GM10266 (cell line): ENCODE data around the gene UBASH3A.

ENCODE experiments used
- DNase-seq: peaks from one replicate; pipeline ENCODE4 v3.0.0; 2012; ENCODE audit errors: extremely low spot score
- TF ChIP-seq, protein P1 (sequence below): IDR thresholded peaks from 2 replicates; pipeline ENCODE4 v1.5.1; 2012; ENCODE audit warnings: mild to moderate bottlenecking, low read depth; ENCODE audit not compliant: control insufficient read depth, insufficient read depth; ENCODE audit errors: missing control alignments

UBASH3A gene

DNA sequence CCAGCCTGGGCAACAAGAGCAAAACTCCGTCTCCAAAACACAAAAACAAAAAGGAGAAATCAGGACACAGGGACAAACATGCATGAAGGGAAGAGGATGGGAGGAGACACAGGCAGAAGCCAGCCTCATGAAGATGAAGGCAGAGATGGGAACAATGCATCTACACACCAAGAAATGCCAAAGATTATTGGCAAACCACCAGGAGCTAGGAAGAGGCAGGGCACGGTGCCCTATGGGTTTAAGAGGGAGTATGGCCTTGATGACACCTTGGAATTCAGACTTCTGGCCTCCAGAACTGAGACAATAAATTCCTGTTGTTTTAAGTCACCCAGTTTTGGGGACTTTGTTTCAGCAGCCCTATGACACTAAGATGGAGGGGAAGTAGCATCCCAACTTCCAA lies 13.0 kb upstream of the UBASH3A start:
- TF ChIP-seq, protein P1, sequence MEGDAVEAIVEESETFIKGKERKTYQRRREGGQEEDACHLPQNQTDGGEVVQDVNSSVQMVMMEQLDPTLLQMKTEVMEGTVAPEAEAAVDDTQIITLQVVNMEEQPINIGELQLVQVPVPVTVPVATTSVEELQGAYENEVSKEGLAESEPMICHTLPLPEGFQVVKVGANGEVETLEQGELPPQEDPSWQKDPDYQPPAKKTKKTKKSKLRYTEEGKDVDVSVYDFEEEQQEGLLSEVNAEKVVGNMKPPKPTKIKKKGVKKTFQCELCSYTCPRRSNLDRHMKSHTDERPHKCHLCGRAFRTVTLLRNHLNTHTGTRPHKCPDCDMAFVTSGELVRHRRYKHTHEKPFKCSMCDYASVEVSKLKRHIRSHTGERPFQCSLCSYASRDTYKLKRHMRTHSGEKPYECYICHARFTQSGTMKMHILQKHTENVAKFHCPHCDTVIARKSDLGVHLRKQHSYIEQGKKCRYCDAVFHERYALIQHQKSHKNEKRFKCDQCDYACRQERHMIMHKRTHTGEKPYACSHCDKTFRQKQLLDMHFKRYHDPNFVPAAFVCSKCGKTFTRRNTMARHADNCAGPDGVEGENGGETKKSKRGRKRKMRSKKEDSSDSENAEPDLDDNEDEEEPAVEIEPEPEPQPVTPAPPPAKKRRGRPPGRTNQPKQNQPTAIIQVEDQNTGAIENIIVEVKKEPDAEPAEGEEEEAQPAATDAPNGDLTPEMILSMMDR: no peak
- DNase-seq: no peak

- no peak for DNase-seq
- TF ChIP-seq, protein P1: no peak
These were observed 12.4 kb upstream of the UBASH3A start for GRCh38 chr21:42391297-42391696.

DNA sequence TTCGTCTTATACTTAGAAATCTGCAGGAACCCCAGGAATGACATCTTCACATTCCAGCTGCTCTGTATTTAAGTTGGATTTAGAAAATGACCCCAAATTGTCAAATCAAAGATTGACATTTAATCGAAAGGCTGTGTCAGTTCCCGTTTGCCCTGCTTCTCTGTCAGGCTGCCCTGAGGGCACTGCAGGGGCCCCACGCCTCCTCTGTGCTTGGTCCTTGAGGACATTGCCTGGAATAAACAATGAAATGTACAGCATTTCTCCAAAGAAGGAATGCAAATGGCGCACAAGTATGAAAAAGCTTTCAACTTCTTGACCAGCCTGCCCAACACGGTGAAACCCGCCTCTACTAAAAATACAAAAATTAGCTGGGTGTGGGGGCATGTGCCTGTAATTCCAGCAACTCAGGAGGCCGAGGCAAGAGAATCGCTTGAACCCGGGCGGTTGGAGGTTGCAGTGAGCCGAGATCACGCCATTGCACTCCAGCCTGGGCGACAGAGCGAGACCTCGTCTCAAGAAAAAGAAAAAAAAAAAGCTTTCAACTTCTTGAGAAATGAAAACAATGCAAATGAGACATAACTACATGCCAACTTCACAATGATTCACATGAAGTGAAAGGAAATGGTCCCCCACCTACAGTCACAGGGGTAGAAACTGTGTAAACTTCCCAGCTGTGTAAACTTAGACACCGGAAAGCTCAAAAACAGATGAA lies 10.8 kb upstream of the UBASH3A start:
- DNase-seq: peak; percentile 77
- TF ChIP-seq, protein P1: no peak

DNA sequence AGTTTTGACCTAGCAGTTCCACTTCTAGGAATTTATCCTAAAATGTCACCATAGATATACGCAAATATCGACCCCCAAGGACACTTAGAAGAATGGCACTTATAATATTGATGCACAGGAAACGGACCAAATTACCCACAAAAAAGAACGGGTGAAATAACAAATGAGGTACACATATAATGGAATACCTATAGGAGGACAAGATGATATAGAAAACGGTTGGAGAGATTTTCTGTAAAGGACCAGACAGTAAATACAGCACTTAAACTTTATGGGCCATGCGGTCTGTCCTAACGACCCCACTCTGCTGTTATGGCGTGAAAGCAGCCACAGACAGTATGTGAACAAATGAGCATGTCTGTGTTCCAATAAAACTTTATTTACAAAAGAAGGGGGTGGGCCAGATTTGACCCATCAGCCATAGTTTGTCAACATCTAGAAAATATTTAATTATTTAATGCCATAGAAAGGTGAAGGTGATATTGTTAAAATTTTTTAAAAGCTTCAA lies 10.2 kb upstream of the UBASH3A start:
- no peak for DNase-seq
- TF ChIP-seq, protein P1: no peak

DNA sequence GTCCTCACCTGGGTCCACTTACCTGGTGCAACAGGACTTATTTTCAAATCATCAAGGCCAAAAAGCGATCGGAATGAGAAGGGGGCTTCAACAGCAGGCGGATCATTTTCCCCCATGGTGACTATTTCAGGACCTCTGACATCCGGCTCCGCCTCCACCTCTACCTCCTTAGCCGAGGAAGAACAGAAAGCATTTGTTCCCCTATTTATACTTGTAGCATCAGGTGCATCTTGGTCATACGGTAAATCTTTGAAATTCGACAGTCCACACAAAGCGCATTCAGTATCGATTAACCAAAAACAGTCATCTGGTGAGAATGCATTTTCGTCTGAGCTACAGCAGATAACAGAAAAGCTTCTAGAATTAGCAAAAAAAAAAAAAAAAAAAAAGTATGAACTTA lies 8.4 kb upstream of the UBASH3A start:
- DNase-seq: no peak
- TF ChIP-seq, protein P1: no peak

DNA sequence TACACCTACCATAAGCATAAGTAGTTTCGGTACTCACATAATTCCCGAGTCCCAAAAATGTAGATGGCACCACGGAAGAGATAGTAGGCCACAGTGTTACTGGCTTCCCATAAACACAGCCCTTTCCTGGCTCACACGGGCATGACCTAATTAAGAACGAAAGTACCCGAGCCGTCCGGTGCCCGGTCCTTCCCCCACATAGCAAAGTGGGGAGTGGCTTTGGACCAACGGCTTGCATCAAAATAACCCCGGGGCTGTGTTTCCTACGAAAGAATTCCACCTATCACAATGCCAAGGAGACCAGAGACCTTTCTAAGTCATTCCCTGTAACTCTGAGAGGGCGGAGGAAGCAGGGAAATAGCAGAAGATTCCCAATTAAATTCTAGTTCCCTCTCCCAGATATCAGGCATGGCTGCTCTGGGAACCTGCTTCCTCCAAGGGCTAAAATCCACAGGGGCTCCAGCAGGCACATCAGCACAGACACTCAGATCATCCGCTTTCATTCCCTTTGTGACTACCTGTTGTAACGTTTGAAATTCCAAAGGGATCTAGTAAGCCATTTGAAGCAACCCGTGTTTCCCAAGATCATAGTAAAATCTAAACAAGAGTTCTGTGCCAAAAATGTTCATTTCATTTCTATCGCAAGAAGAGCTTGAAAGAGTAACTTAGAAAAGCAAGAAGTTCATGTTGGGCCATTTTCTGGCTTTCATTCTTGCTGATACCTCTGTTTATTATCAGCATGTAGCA lies 7.6 kb upstream of the UBASH3A start, which contains the start of gene TMPRSS3:
Gene TMPRSS3 (minus strand): TSS at position 148 of the 747 bp plus-strand sequence. CDS start 635 bp downstream, outside the sequence.
- DNase-seq: no peak
- TF ChIP-seq, protein P1: no peak
